ENCODE results near the gene RPS6KA5.
"Not testable (repeated sequence)": the region's sequence is repeated elsewhere in the genome, so short reads cannot be mapped to it uniquely, and the experiment has no call there.

The RPS6KA5 gene

GRCh38 chr14:91060351-91061055 is at the start of gene RPS6KA5:
Gene RPS6KA5 (minus strand): TSS chr14:91060641. CDS start chr14:91060434, 207 bp downstream.
- peak; percentile 100 for DNase-seq (ENCODE audit: low read depth)
- no peak for TF ChIP-seq CTCF (IDR thresholded peaks at IDR 0.05; ENCODE audit: control insufficient read depth, extremely low read depth, insufficient read depth)
- H3K4me3 ChIP-seq (ENCODE audit: low read depth, low read length), result peak within 1 kb of the TSS; percentile 70

GRCh38 chr14:91108941-91109611 is 48.6 kb upstream of the RPS6KA5 start:
- DNase-seq (ENCODE audit: low read depth), result peak; percentile 52
- no peak for TF ChIP-seq CTCF (IDR thresholded peaks at IDR 0.05; ENCODE audit: control insufficient read depth, extremely low read depth, insufficient read depth)
- no peak overlapping the region for H3K4me3 ChIP-seq (ENCODE audit: low read depth, low read length)

- no peak for DNase-seq (ENCODE audit: low read depth)
- H3K4me3 ChIP-seq (ENCODE audit: low read depth, low read length), result no peak overlapping the region
- TF ChIP-seq CTCF (IDR thresholded peaks at IDR 0.05; ENCODE audit: control insufficient read depth, extremely low read depth, insufficient read depth), result no peak
Observed at GRCh38 chr14:91103116-91103515, 42.7 kb upstream of the RPS6KA5 start.

GRCh38 chr14:91100102-91100501 is 39.7 kb upstream of the RPS6KA5 start:
- H3K4me3 ChIP-seq (ENCODE audit: low read depth, low read length), result no peak overlapping the region
- DNase-seq (ENCODE audit: low read depth), result no peak
- TF ChIP-seq CTCF (IDR thresholded peaks at IDR 0.05; ENCODE audit: control insufficient read depth, extremely low read depth, insufficient read depth), result no peak

GRCh38 chr14:91098591-91098990 is 38.1 kb upstream of the RPS6KA5 start:
- H3K4me3 ChIP-seq (ENCODE audit: low read depth, low read length), result no peak overlapping the region
- TF ChIP-seq CTCF (IDR thresholded peaks at IDR 0.05; ENCODE audit: control insufficient read depth, extremely low read depth, insufficient read depth), result no peak
- DNase-seq (ENCODE audit: low read depth), result no peak

- DNase-seq (ENCODE audit: low read depth); H3K4me3 ChIP-seq (ENCODE audit: low read depth, low read length): not testable (repeated sequence)
Observed at GRCh38 chr14:91097657-91098056, 37.2 kb upstream of the RPS6KA5 start.

- H3K4me3 ChIP-seq (ENCODE audit: low read depth, low read length), result no peak overlapping the region
- no peak for TF ChIP-seq CTCF (IDR thresholded peaks at IDR 0.05; ENCODE audit: control insufficient read depth, extremely low read depth, insufficient read depth)
- no peak for DNase-seq (ENCODE audit: low read depth)
Observed at GRCh38 chr14:91095178-91095577, 34.7 kb upstream of the RPS6KA5 start.

Measured in LNCaP clone FGC (cell line).